NCI-H748 (cell line): ENCODE data around the gene SLC19A3.
"Not testable (repeated sequence)": the region's sequence is repeated elsewhere in the genome, so short reads cannot be mapped to it uniquely, and the experiment has no call there.

Source experiments
- DNase-seq: peaks from one replicate; lab custom pipeline; 2025; ENCODE audit not compliant: unreplicated experiment; lab: John Stamatoyannopoulos, UW

Gene SLC19A3

GRCh38 chr2:227717687-227718567 is at the start of gene SLC19A3:
Gene SLC19A3, minus strand, starts transcription at chr2:227718028. Its CDS starts 15,710 bp downstream, at chr2:227702318.
- peak; percentile 48 for DNase-seq

GRCh38 chr2:227766373-227766883 is 48.6 kb upstream of the SLC19A3 start:
- peak; percentile 66 for DNase-seq

GRCh38 chr2:227765788-227766372 is 48.1 kb upstream of the SLC19A3 start:
- no peak for DNase-seq

- no peak for DNase-seq
Observed at GRCh38 chr2:227761740-227762476, 44.1 kb upstream of the SLC19A3 start.

GRCh38 chr2:227759411-227760118 is 41.7 kb upstream of the SLC19A3 start:
- no peak for DNase-seq

- DNase-seq, result not testable (repeated sequence)
Observed at GRCh38 chr2:227756261-227756660, 38.4 kb upstream of the SLC19A3 start.

GRCh38 chr2:227748079-227748478 is 30.3 kb upstream of the SLC19A3 start:
- peak; percentile 31 for DNase-seq

GRCh38 chr2:227745594-227745993 is 27.8 kb upstream of the SLC19A3 start, which contains the start of gene SCYGR8:
Gene SCYGR8, plus strand, starts transcription at chr2:227745894. Its CDS starts 0 bp downstream, at chr2:227745894.
- DNase-seq, result no peak

GRCh38 chr2:227740705-227741104 is 22.9 kb upstream of the SLC19A3 start:
- DNase-seq, result not testable (repeated sequence)

- DNase-seq, result no peak
Observed at GRCh38 chr2:227739351-227739750, 21.5 kb upstream of the SLC19A3 start.

GRCh38 chr2:227728035-227728434 is 10.2 kb upstream of the SLC19A3 start, which contains the start of gene SCYGR7:
Gene SCYGR7, plus strand, starts transcription at chr2:227728335. Its CDS starts 0 bp downstream, at chr2:227728335.
- DNase-seq, result no peak

GRCh38 chr2:227724394-227725039 is 6.7 kb upstream of the SLC19A3 start, which contains the start of gene SCYGR6:
Gene SCYGR6, minus strand, starts transcription at chr2:227724757. Its CDS starts 0 bp downstream, at chr2:227724757.
- no peak for DNase-seq

GRCh38 chr2:227722821-227723220 is 5.0 kb upstream of the SLC19A3 start:
- DNase-seq, result not testable (repeated sequence)

GRCh38 chr2:227720680-227721079 is 2.9 kb upstream of the SLC19A3 start:
- DNase-seq, result no peak

GRCh38 chr2:227719641-227720040 is 1.8 kb upstream of the SLC19A3 start:
- DNase-seq, result no peak

- no peak for DNase-seq
Observed at GRCh38 chr2:227716501-227716900, 1.3 kb downstream of the SLC19A3 start.

- DNase-seq, result no peak
Observed at GRCh38 chr2:227713291-227713690, 4.5 kb downstream of the SLC19A3 start.

- no peak for DNase-seq
Observed at GRCh38 chr2:227710986-227711385, 6.8 kb downstream of the SLC19A3 start.

- DNase-seq, result no peak
Observed at GRCh38 chr2:227707390-227707789, 10.4 kb downstream of the SLC19A3 start.

- DNase-seq, result no peak
Observed at GRCh38 chr2:227706859-227707258, 11.0 kb downstream of the SLC19A3 start.
